ENCODE results near the gene ADGRA3.
A peak's percentile ranks its signal among the peaks of the same experiment; 100 is the strongest.

Gene ADGRA3

GRCh38 chr4:22515888-22516541 lies at the start of gene ADGRA3:
Gene ADGRA3, minus strand, starts transcription at chr4:22516066. Its CDS starts 282 bp downstream, at chr4:22515784.
- peak; percentile 92 for DNase-seq (ENCODE audit: low spot score)

- no peak for DNase-seq (ENCODE audit: low spot score)
These were observed 40.6 kb upstream of the ADGRA3 start for GRCh38 chr4:22556495-22556894.

- DNase-seq (ENCODE audit: low spot score) = no peak
These were observed 38.8 kb upstream of the ADGRA3 start for GRCh38 chr4:22554670-22555069.

- DNase-seq (ENCODE audit: low spot score) = no peak
These were observed 37.7 kb upstream of the ADGRA3 start for GRCh38 chr4:22553560-22553959.

GRCh38 chr4:22552812-22553211 lies 36.9 kb upstream of the ADGRA3 start:
- peak; percentile 10 for DNase-seq (ENCODE audit: low spot score)

- DNase-seq (ENCODE audit: low spot score) = no peak
These were observed 35.7 kb upstream of the ADGRA3 start for GRCh38 chr4:22551550-22551949.

GRCh38 chr4:22546299-22546698 lies 30.4 kb upstream of the ADGRA3 start:
- DNase-seq (ENCODE audit: low spot score) = no peak

GRCh38 chr4:22539251-22539650 lies 23.4 kb upstream of the ADGRA3 start:
- no peak for DNase-seq (ENCODE audit: low spot score)

- DNase-seq (ENCODE audit: low spot score) = no peak
These were observed 22.0 kb upstream of the ADGRA3 start for GRCh38 chr4:22537864-22538263.

- no peak for DNase-seq (ENCODE audit: low spot score)
These were observed 18.5 kb upstream of the ADGRA3 start for GRCh38 chr4:22534374-22534773.

- no peak for DNase-seq (ENCODE audit: low spot score)
These were observed 17.0 kb upstream of the ADGRA3 start for GRCh38 chr4:22532896-22533295.

- DNase-seq (ENCODE audit: low spot score) = no peak
These were observed 16.3 kb upstream of the ADGRA3 start for GRCh38 chr4:22532117-22532516.

GRCh38 chr4:22531311-22532019 lies 15.6 kb upstream of the ADGRA3 start:
- no peak for DNase-seq (ENCODE audit: low spot score)

- DNase-seq (ENCODE audit: low spot score) = no peak
These were observed 9.0 kb upstream of the ADGRA3 start for GRCh38 chr4:22524895-22525294.

- DNase-seq (ENCODE audit: low spot score) = no peak
These were observed 7.0 kb upstream of the ADGRA3 start for GRCh38 chr4:22522706-22523501.

GRCh38 chr4:22522206-22522605 lies 6.3 kb upstream of the ADGRA3 start:
- no peak for DNase-seq (ENCODE audit: low spot score)

GRCh38 chr4:22521240-22521639 lies 5.4 kb upstream of the ADGRA3 start:
- no peak for DNase-seq (ENCODE audit: low spot score)

- DNase-seq (ENCODE audit: low spot score) = peak; percentile 71
These were observed 550 bp downstream of the ADGRA3 start for GRCh38 chr4:22515145-22515887.

- DNase-seq (ENCODE audit: low spot score) = no peak
These were observed 1.4 kb downstream of the ADGRA3 start for GRCh38 chr4:22514481-22514880.

- DNase-seq (ENCODE audit: low spot score) = no peak
These were observed 1.9 kb downstream of the ADGRA3 start for GRCh38 chr4:22514001-22514400.

- no peak for DNase-seq (ENCODE audit: low spot score)
These were observed 3.6 kb downstream of the ADGRA3 start for GRCh38 chr4:22512306-22512705.

GRCh38 chr4:22510750-22511149 lies 5.1 kb downstream of the ADGRA3 start:
- no peak for DNase-seq (ENCODE audit: low spot score)

Measured in iPS-NIHi11 (cell line).